GM23338 (cell line): ENCODE measurements around the gene GNG7. TPM values are rescaled to one million over a fixed set of nuclear protein-coding genes. Genes with fewer than 3 reads are reported as not detected.

Source experiments
- ATAC-seq: fragments of 200-7000 bp; cut with Tn5 transposase; 3 replicates; pipeline ENCODE4 v1.9.1; 2020
- DNase-seq: peaks from one replicate; pipeline ENCODE4 v3.0.0-alpha.2; 2015; ENCODE audit warnings: low spot score
- H2AFZ ChIP-seq: fragments of 200-600 bp; sonication (generic); 2 replicates; pipeline ENCODE4 v1.8.0; 2016; ENCODE audit warnings: antibody characterized with exemption, mild to moderate bottlenecking, moderate library complexity
- H3F3A ChIP-seq: fragments of 200-600 bp; sonication (generic); replicated peaks from 2 replicates; pipeline ENCODE4 v1.8.0; 2017; ENCODE audit warnings: antibody characterized with exemption, mixed run types, low read depth
- H3K27ac ChIP-seq: fragments of 200-600 bp; sonication (generic); 2 replicates; pipeline ENCODE4 v1.6.1; 2016; ENCODE audit warnings: low read depth
- H3K27me3 ChIP-seq: fragments of 200-600 bp; sonication (generic); 2 replicates; pipeline ENCODE4 v1.8.0; 2016; ENCODE audit warnings: mild to moderate bottlenecking, mixed run types, moderate library complexity; ENCODE audit not compliant: insufficient read depth
- H3K36me3 ChIP-seq: fragments of 200-600 bp; sonication (generic); 2 replicates; pipeline ENCODE4 v1.8.0; 2016; ENCODE audit warnings: mild to moderate bottlenecking; ENCODE audit not compliant: insufficient read depth
- H3K4me1 ChIP-seq: fragments of 200-600 bp; sonication (generic); 2 replicates; pipeline ENCODE4 v1.8.0; 2016; ENCODE audit warnings: mild to moderate bottlenecking, moderate library complexity; ENCODE audit not compliant: insufficient read depth
- H3K4me2 ChIP-seq: fragments of 200-600 bp; sonication (generic); 2 replicates; pipeline ENCODE4 v1.7.1; 2017; ENCODE audit warnings: mixed run types
- H3K4me3 ChIP-seq: fragments of 200-600 bp; sonication (generic); 2 replicates; pipeline ENCODE4 v1.6.1; 2016; ENCODE audit warnings: mixed run types
- H3K79me2 ChIP-seq: fragments of 200-600 bp; sonication (generic); replicated peaks from 2 replicates; pipeline ENCODE4 v1.8.0; 2017; ENCODE audit warnings: mild to moderate bottlenecking; ENCODE audit not compliant: insufficient read depth
- H3K9me2 ChIP-seq: fragments of 200-600 bp; sonication (generic); 2 replicates; pipeline ENCODE4 v1.8.0; 2017; ENCODE audit not compliant: insufficient read depth
- H4K20me1 ChIP-seq: fragments of 200-600 bp; sonication (generic); replicated peaks from 2 replicates; pipeline ENCODE4 v1.8.0; 2017; ENCODE audit warnings: mild to moderate bottlenecking; ENCODE audit not compliant: insufficient read depth
- H3K27ac Mint-ChIP-seq: 2 replicates; pipeline ENCODE4 v1.8.0; 2020; ENCODE audit warnings: inconsistent platforms, mild to moderate bottlenecking, moderate library complexity, mixed read lengths
- H3K27me3 Mint-ChIP-seq: 3 replicates; pipeline ENCODE4 v1.8.0; 2022; ENCODE audit warnings: low read depth, mild to moderate bottlenecking, moderate library complexity, mixed read lengths, inconsistent platforms; ENCODE audit not compliant: insufficient read depth, poor library complexity
- H3K36me3 Mint-ChIP-seq: 3 replicates; pipeline ENCODE4 v1.8.0; 2021; ENCODE audit warnings: low read depth, mild to moderate bottlenecking, inconsistent platforms, moderate library complexity, mixed read lengths
- H3K4me1 Mint-ChIP-seq: 3 replicates; pipeline ENCODE4 v1.8.0; 2020; ENCODE audit warnings: mild to moderate bottlenecking, inconsistent platforms, mixed read lengths
- H3K4me3 Mint-ChIP-seq: 3 replicates; pipeline ENCODE4 v1.8.0; 2021; ENCODE audit warnings: moderate library complexity, mild to moderate bottlenecking, inconsistent platforms, mixed read lengths
- H3K9me3 Mint-ChIP-seq: 3 replicates; pipeline ENCODE4 v1.8.0; 2020; ENCODE audit warnings: moderate library complexity, mild to moderate bottlenecking, inconsistent platforms, mixed read lengths
- NANOG ChIP-seq: IDR thresholded peaks from 2 replicates; pipeline ENCODE4 v1.6.1; 2016; ENCODE audit warnings: antibody characterized with exemption, borderline replicate concordance
- ZNF114 ChIP-seq: fragments of 250-450 bp; sonication (Bioruptor Pico); IDR thresholded peaks from 2 replicates; pipeline ENCODE4 v1.5.0; 2020; ENCODE audit warnings: mild to moderate bottlenecking, moderate library complexity
- ZNF331 ChIP-seq: fragments of 250-450 bp; sonication (Bioruptor Pico); IDR thresholded peaks from 2 replicates; pipeline ENCODE4 v1.5.0; 2020; ENCODE audit warnings: low read depth, mild to moderate bottlenecking, moderate library complexity
- polyA plus RNA-seq: library from polyadenylated mRNA; unstranded; fragments of >200 nt; fragmentation: Nextera tagmentation; extraction: Ambion mirVana; gene quantifications from 2 replicates; pipeline ENCODE4 v1.2.1, GENCODE V29; 2016
- total RNA-seq: library from RNA; depleted of rRNA; stranded (reverse); fragments of >200 nt; shearing (Covaris generic); gene quantifications from 2 replicates; pipeline ENCODE4 v1.2.3, GENCODE V29; 2014
- TF ChIP-seq, protein P1 (sequence below): IDR thresholded peaks from one replicate; pipeline ENCODE4 v1.6.1; 2018; ENCODE audit warnings: antibody characterized with exemption; ENCODE audit not compliant: unreplicated experiment
- TF ChIP-seq, protein P2 (sequence below): fragments of 250-450 bp; sonication (Bioruptor Pico); IDR thresholded peaks from 2 replicates; pipeline ENCODE4 v1.5.0; 2020; ENCODE audit warnings: mild to moderate bottlenecking, moderate library complexity

Gene GNG7
- total and polyA plus RNA-seq, 2 experiments from 2014 or later = 5.1 to 5.4 TPM

DNA sequence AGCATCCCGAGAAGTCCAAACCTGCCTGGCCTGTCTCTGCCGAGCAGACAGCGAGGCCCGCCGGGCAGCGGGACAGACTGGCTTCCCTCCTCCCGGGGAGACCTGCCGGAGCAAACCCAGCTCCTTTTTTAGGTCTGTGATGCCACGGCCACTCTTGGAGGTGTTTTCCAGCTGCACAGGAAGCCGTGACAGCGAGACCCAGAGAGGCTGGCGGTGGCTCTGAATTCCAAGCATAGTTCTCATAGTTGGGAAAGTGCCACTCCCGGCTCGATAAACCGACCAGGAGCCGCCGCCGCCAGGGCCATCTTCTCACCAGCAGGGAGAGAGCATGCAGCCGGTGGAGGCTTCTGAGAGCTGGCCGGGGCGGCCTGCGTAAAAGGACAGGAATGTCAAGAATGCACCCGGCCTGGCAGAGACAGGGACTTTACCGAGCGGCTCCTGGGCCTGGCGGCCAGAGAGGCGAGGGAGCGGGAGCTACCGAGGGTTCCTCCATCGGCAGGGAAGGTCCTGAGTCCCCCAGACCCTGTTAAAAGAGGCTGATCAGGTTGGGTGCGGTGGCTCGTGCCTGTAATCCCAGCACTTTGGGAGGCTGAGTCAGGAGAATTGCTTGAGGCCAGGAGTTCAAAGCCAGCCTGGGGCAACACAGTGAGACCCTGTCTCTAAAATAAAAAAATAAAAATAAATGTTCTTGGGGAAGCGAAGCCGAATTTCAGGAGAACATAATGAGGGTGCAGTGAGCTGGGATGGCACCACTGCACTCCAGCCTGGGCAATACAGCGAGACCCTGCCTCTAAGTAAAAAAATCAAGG, 161.6 kb downstream of the GNG7 start (continued):
- TF ChIP-seq, protein P1, sequence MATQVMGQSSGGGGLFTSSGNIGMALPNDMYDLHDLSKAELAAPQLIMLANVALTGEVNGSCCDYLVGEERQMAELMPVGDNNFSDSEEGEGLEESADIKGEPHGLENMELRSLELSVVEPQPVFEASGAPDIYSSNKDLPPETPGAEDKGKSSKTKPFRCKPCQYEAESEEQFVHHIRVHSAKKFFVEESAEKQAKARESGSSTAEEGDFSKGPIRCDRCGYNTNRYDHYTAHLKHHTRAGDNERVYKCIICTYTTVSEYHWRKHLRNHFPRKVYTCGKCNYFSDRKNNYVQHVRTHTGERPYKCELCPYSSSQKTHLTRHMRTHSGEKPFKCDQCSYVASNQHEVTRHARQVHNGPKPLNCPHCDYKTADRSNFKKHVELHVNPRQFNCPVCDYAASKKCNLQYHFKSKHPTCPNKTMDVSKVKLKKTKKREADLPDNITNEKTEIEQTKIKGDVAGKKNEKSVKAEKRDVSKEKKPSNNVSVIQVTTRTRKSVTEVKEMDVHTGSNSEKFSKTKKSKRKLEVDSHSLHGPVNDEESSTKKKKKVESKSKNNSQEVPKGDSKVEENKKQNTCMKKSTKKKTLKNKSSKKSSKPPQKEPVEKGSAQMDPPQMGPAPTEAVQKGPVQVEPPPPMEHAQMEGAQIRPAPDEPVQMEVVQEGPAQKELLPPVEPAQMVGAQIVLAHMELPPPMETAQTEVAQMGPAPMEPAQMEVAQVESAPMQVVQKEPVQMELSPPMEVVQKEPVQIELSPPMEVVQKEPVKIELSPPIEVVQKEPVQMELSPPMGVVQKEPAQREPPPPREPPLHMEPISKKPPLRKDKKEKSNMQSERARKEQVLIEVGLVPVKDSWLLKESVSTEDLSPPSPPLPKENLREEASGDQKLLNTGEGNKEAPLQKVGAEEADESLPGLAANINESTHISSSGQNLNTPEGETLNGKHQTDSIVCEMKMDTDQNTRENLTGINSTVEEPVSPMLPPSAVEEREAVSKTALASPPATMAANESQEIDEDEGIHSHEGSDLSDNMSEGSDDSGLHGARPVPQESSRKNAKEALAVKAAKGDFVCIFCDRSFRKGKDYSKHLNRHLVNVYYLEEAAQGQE = no peak
- TF ChIP-seq, protein P2, sequence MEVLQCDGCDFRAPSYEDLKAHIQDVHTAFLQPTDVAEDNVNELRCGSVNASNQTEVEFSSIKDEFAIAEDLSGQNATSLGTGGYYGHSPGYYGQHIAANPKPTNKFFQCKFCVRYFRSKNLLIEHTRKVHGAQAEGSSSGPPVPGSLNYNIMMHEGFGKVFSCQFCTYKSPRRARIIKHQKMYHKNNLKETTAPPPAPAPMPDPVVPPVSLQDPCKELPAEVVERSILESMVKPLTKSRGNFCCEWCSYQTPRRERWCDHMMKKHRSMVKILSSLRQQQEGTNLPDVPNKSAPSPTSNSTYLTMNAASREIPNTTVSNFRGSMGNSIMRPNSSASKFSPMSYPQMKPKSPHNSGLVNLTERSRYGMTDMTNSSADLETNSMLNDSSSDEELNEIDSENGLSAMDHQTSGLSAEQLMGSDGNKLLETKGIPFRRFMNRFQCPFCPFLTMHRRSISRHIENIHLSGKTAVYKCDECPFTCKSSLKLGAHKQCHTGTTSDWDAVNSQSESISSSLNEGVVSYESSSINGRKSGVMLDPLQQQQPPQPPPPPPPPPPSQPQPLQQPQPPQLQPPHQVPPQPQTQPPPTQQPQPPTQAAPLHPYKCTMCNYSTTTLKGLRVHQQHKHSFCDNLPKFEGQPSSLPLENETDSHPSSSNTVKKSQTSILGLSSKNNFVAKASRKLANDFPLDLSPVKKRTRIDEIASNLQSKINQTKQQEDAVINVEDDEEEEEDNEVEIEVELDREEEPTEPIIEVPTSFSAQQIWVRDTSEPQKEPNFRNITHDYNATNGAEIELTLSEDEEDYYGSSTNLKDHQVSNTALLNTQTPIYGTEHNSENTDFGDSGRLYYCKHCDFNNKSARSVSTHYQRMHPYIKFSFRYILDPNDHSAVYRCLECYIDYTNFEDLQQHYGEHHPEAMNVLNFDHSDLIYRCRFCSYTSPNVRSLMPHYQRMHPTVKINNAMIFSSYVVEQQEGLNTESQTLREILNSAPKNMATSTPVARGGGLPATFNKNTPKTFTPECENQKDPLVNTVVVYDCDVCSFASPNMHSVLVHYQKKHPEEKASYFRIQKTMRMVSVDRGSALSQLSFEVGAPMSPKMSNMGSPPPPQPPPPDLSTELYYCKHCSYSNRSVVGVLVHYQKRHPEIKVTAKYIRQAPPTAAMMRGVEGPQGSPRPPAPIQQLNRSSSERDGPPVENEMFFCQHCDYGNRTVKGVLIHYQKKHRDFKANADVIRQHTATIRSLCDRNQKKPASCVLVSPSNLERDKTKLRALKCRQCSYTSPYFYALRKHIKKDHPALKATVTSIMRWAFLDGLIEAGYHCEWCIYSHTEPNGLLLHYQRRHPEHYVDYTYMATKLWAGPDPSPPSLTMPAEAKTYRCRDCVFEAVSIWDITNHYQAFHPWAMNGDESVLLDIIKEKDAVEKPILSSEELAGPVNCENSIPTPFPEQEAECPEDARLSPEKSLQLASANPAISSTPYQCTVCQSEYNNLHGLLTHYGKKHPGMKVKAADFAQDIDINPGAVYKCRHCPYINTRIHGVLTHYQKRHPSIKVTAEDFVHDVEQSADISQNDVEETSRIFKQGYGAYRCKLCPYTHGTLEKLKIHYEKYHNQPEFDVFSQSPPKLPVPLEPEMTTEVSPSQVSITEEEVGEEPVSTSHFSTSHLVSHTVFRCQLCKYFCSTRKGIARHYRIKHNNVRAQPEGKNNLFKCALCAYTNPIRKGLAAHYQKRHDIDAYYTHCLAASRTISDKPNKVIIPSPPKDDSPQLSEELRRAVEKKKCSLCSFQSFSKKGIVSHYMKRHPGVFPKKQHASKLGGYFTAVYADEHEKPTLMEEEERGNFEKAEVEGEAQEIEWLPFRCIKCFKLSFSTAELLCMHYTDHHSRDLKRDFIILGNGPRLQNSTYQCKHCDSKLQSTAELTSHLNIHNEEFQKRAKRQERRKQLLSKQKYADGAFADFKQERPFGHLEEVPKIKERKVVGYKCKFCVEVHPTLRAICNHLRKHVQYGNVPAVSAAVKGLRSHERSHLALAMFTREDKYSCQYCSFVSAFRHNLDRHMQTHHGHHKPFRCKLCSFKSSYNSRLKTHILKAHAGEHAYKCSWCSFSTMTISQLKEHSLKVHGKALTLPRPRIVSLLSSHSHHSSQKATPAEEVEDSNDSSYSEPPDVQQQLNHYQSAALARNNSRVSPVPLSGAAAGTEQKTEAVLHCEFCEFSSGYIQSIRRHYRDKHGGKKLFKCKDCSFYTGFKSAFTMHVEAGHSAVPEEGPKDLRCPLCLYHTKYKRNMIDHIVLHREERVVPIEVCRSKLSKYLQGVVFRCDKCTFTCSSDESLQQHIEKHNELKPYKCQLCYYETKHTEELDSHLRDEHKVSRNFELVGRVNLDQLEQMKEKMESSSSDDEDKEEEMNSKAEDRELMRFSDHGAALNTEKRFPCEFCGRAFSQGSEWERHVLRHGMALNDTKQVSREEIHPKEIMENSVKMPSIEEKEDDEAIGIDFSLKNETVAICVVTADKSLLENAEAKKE = no peak

DNA sequence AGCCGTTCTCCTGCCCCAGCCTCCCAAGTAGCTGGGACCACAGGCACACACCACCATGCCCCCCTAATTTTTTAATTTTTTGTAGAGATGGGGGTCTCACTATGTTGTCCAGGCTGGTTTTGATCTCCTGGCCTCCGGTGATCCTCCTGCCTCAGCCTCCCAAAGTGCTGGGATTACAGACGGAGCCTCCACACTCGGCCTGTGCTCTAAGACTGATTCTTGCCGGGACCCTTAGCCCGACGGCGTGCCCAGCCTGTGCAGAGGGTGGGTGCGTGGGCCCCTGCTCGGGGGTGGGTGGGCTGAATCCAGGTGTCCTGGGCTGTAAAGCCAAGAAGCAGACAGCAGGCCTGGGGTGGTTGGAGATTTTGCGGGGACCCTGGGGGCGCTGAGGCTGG, 162.2 kb downstream of the GNG7 start:
- Mint-ChIP-seq H3K9me3 (no peaks in the 10 kb centered on the region), H3K4me3 (peak overlapping the region; percentile 46; the same call in 1 of the 3 replicates), H3K36me3 (no peaks in the 10 kb centered on the region; the same call in 2 of the 3 replicates), H3K4me1 (peaks cover 18% of the 10 kb centered on the region), H3K27ac (peak overlapping the region; percentile 87), H3K27me3 (peaks cover 23% of the 10 kb centered on the region)
- Histone ChIP-seq H3K36me3 (no peaks in the 10 kb centered on the region; the same call in 1 of the 2 replicates), H2AFZ (no peak overlapping the region), H3K27me3 (no peaks in the 10 kb centered on the region), H3F3A (peaks cover 24% of the 10 kb centered on the region), H3K4me3 (peak overlapping the region; percentile 35; the same call in 1 of the 2 replicates), H3K4me2 (peak overlapping the region; percentile 73), H3K27ac (peak overlapping the region; percentile 100), H3K79me2 (no peaks in the 10 kb centered on the region), H3K9me2 (no peaks in the 10 kb centered on the region), H4K20me1 (no peaks in the 10 kb centered on the region), H3K4me1 (peaks cover 36% of the 10 kb centered on the region)
- ATAC-seq (no peak), DNase-seq (no peak)
- TF ChIP-seq ZNF114 (no peak), ZNF331 (CRISPR knock-in tag) (no peak), NANOG (no peak)
